ENCODE results near the gene FOXB1.
A peak's percentile ranks its signal among the peaks of the same experiment; 100 is the strongest.

Gene FOXB1

DNA sequence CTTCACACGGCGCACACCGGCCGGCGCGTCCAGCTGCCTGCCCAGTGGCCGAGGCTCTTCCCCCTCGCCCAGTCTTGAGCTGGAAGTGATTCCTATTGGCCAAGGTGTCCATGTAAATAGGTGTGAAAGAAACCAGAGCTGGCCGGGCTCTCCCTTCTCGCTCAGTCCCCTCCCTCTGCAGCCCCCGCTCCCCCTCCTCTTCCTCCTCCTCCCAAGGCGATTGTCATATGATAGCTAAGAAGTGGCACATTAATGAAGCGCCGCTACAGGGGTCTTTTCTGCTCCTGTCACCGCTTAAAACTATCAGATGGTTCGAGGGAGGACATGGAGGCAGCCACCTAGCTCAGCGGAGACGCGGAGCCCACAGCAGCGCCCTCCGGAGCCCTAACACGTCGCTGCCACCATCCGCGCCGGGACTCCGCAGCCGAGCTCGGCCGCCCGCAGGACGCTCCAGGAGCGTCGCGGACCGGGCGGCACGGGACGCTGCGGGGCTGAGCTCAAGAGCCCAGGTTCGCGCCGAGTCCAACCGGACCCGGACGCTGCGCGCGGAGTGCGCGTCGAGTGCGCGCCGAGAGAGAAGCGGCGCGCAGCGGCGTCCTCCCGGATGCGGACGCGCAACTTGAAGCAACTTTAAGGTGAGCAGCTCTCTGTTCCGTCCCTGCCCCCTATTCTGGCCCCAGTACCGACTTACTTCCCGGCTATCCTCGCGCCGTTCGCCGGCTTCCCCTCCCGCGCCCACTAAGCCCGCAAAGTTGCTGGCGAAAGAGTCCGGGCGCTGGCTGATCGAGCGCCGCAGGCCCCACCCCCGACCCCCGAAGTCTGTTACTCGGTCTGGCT is at the start of gene FOXB1:
Gene FOXB1, plus strand, starts transcription at position 303 of the 837 bp plus-strand sequence. CDS start 653 bp downstream, outside the sequence.
- DNase-seq (ENCODE audit: low read depth in 1 of 2, low spot score in 1 of 2) = no peak

DNA sequence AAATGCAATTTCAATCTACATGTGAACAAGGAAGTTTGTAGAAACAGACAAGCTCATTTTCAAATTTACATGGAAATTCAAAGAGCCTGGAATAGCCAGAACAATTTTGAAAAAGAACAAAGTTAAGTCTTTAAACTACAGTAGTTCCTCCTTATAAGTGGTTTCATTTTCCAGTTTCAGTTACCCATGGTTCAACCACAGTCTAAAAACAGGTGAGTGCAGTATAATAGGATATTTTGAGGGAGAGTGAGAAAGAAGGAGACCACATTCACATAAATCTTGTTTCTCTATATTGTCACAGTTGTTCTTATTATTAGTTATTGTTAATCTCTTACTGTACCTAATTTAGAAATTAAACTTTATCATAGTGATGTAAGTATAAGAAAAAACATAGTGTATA is 45.8 kb upstream of the FOXB1 start:
- no peak for DNase-seq (ENCODE audit: low read depth in 1 of 2, low spot score in 1 of 2)

- DNase-seq (ENCODE audit: low read depth in 1 of 2, low spot score in 1 of 2) = no peak
Measured at GRCh38 chr15:59960318-59960717, 43.8 kb upstream of the FOXB1 start.

DNA sequence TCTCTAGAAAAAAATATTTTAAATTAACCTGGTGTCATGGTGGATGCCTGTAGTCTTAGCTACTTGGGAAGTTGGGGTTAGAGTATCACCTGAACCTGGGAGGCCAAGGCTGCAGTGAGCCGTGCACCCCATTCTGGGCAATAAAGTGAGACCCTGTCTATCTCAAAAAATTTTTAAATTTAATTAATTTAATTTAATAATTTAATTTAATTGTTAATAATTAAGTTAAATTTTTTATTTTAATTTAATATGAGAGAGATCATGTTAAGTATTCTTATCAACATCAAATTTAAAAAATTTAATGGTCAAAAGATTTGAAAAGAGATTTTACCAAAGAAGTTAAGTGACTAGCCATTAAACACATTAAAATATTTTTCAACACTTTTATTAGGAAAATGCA is 40.8 kb upstream of the FOXB1 start:
- no peak for DNase-seq (ENCODE audit: low read depth in 1 of 2, low spot score in 1 of 2)

DNA sequence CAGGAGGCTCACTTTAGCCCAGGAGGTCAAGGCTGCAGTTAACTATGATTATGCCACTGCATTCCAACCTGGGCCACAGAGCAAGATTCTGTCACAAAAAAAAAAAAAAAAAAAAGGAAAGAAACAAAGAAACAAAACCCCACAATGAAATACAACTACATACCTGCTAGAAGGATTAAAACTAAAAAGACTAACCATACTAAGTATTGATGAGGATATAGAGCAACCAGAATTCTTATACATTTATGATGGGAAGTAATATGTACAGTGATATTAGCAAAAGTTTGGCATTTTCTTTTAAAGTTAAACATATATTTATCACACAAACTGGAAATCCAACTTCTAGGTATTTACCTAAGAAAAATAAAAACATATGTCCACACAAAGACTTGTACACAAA is 40.2 kb upstream of the FOXB1 start:
- no peak for DNase-seq (ENCODE audit: low read depth in 1 of 2, low spot score in 1 of 2)

DNA sequence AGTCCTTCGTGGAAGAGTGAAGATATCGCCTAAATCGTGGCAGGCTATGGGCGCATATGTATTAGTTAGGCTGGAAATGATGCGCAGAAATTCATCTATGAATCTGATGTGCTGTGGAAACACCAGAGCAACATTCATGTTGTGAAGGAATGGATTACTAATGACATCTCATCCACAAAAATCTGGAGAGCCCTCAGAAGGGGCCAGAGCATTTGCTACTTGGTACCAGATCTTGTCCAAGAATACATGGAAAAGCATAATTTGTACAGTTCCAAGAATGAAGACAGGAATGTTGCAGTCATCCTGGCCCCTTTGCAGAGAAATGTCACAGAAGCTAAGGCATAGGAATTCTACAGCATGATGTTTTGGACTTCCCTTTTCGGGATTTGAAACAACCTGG is 38.4 kb upstream of the FOXB1 start:
- no peak for DNase-seq (ENCODE audit: low read depth in 1 of 2, low spot score in 1 of 2)

DNA sequence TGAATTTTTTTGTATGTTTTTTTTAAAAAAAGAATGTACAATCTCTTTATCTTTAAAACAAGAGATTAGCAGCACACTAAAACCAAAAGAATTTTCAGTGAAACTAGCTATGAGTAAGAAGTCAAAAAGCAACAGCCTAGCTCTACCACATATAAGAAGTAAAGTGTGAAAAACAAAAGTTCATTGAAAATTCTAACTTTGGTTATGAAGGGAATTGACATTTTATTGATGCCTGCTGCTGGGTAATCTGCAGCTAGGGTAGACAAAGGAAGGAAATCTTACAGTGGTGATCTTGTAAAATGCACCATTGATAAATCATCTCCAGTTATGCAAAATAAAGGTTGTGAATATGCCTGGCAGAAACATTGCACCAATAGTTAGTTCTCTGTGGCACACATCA is 37.8 kb upstream of the FOXB1 start:
- DNase-seq (ENCODE audit: low read depth in 1 of 2, low spot score in 1 of 2) = no peak

DNA sequence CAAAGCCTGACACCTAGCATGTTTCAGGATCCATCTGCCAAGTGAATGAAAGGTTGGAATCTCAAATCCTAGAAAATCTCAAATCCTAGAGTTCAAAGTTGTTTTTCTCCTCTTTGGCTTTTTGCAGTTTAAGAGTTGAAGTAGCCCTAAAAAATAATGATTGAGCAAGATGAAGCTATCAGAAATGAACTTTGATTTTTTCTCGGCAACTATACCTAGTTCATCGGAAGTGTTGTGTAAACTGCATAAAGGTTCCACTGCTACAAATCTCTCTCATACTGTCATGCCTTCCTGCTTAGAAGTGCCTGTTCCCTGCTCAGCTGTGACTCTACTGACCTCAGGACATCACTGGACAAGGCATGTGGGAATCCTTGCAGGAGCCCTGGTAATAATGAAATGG is 35.8 kb upstream of the FOXB1 start:
- no peak for DNase-seq (ENCODE audit: low read depth in 1 of 2, low spot score in 1 of 2)

DNA sequence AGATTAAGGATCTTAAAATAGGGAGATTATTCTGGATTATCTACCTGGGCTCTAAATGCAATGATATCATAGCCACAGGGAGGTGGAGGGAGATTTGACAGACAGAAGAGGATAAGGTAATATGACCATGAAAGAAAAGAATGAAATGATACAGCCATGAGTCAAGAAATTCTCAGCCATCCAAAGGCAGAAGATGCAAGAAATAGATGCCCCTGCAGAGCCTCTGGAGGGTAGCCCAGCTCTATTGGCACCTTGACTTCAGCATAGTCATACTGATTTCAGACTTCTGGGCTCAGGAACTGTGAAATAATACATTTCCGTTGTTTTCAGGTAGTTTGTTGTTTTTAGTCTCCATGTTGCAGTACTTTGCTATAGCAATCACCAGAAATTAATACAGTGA is 31.9 kb upstream of the FOXB1 start:
- no peak for DNase-seq (ENCODE audit: low read depth in 1 of 2, low spot score in 1 of 2)

DNA sequence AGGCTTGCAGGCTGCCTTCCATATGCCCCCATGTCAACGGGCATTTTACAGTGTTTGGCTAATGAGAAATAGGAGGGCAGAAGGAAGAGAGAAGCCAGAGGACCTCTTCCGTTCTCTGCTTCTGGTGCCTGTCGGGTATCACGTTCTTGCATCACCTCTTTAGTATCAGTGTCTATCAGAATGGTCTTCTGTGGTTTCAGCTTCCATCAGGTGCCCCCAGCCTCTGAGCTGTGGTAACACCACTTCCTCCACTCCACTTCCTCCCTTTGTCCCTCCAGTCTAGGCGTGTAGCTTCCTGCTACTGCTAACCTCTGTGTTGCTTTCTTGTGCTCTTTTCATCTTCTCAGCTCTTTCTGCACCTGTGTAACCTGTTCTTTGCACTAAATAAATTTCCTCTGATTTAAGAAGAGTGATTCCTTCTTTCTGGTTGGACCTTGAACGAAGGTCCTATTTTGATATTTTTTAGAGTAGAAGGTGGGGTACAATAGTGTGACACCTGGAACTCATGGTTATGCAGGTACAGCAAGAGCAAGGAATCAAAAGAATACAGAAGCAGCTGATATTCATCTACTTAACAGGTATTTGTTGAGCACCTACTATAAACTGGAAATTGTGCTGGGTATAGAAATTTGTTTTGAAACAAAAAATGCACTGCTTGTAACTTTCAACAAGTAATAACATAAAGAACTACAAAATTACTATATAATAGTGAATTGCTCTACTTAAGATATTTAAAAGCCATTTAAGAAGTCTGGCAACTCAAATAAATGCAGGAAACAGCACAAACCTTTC is 27.4 kb upstream of the FOXB1 start:
- peak in 1 of 2 donors; percentile 26 for DNase-seq (ENCODE audit: low read depth in 1 of 2, low spot score in 1 of 2)

- DNase-seq (ENCODE audit: low read depth in 1 of 2, low spot score in 1 of 2) = no peak
Measured at GRCh38 chr15:59991834-59992233, 12.3 kb upstream of the FOXB1 start.

DNA sequence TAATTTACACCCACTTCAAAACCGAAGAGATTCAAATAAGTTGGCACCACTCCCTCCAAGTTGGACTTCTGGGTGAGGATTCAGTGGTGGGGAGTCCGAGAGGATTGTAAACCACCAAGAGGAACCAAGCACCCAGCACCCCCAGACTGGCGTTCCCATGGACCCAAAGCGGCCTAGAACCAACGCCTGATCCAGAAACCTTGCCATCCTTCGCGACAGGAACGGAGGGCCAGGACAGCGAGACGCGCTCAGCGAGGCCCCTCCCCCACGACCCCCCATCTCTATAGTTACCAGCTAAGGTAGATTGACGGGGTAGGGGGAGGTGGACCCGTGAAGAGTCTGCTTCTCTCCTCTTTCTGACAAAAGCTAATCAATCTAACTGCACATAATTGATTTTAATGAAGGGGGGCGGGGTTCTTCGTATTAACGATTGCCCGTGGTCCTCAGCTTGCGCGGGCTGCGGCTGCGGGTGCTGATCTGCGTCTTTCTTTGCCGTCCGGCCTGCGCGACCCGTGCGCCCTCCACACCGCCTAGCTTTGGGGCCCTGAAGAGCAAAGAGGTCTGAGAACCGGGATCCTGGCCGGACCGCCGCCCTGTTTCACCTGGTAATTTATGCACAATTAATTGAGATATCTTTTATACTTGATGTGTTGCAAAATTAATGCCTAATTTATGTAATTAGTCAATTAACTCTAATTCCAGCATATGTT is 10.9 kb upstream of the FOXB1 start:
- DNase-seq (ENCODE audit: low read depth in 1 of 2, low spot score in 1 of 2) = no peak

- DNase-seq (ENCODE audit: low read depth in 1 of 2, low spot score in 1 of 2) = no peak
Measured at GRCh38 chr15:59993950-59994401, 10.1 kb upstream of the FOXB1 start.

GRCh38 chr15:59994526-59994887 is 9.6 kb upstream of the FOXB1 start:
- no peak for DNase-seq (ENCODE audit: low read depth in 1 of 2, low spot score in 1 of 2)

- DNase-seq (ENCODE audit: low read depth in 1 of 2, low spot score in 1 of 2) = no peak
Measured at GRCh38 chr15:59994888-59995557, 9.1 kb upstream of the FOXB1 start.

- no peak for DNase-seq (ENCODE audit: low read depth in 1 of 2, low spot score in 1 of 2)
Measured at GRCh38 chr15:59995568-59996297, 8.4 kb upstream of the FOXB1 start.

DNA sequence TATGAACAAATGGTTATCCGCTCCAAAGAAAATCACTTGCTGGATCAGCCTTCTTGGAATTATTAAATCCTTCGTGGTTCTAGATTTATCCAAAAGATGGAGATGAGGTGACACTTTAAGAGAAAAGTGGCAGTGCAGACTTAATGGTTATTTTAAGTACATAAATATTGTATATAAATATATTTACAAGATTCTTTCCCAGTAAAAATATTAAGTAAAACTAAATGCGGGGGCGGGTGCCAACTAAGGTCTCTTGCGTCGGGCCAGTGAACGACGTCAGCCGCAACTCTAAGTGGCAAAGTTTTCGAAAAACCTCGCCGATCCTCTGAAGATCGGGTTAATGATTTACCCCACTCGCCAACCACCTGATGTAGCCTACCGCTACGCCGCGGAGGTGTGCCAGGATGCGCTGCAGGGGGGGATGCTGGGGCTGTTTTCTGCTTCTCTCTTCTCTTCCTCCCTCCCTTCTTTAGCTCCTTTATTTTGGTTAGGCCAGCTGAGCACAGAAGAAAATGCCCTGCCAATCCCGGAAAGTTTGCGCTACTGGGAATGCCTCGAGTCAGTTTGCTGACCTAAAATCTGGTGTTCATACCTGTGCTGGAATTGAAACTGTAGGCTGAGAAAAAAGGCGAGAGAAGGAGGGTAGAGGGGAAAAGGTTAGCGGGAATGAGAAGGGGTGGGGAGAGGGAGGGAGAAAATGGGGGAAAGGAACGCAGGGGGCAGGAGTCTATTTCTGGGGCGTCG is 7.6 kb upstream of the FOXB1 start:
- DNase-seq (ENCODE audit: low read depth in 1 of 2, low spot score in 1 of 2) = no peak

- no peak for DNase-seq (ENCODE audit: low read depth in 1 of 2, low spot score in 1 of 2)
Measured at GRCh38 chr15:59997070-59997701, 6.9 kb upstream of the FOXB1 start.

DNA sequence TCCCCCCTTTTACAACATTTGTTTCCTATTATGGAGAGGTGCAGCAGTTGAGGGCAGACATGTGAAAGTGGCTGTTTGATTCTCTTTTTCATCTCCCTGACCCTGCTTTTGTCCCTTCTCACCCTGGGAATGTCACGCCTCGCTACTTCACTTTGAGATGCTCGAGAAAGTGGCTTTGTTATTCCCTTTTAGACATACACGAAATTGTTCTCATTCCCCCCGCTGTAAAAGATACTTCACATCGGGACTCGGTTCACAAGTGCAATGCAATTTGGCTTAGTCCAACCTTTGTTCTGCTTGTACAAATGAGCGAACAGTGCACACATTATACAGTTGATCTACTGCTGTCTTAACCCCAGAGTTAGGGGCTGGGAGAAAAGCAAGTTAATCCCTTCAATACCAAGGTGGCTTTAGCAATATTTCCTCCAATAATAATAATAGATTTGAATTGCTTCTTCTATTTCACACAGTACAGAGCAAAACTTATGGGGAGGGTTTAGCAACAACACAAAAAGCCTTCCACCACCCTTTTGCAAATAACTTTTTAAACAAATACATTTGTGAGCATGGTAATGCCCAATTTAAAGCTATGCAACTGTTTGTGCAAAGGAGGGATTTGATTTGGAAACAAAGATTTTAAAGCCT is 5.7 kb upstream of the FOXB1 start:
- DNase-seq (ENCODE audit: low read depth in 1 of 2, low spot score in 1 of 2) = no peak

Data from activated CD4-positive, alpha-beta T cell treated with anti-CD3 and anti-CD28 coated beads, Interleukin-2, amount 50 U/mL, for 24 hours (primary cell).